HepG2 (cell line): ENCODE data around the gene UGT1A3. TPM values are rescaled to one million over a fixed set of nuclear protein-coding genes. Genes with fewer than 3 reads are reported as not detected.
"Not testable (repeated sequence)": the region's sequence is repeated elsewhere in the genome, so short reads cannot be mapped to it uniquely, and the experiment has no call there.

Source experiments
- AHR ChIP-seq: IDR thresholded peaks from 2 replicates; pipeline ENCODE4 v1.6.1; 2018; ENCODE audit warnings: missing genetic modification reagents, missing compliant biosample characterization
- DMTF1 ChIP-seq: sonication (generic); formaldehyde crosslinking; IDR thresholded peaks from 2 replicates; pipeline ENCODE4 v1.4.0; 2020; ENCODE audit warnings: mild to moderate bottlenecking, missing genetic modification reagents
- MEF2D ChIP-seq: sonication (generic); formaldehyde crosslinking; IDR thresholded peaks from 2 replicates; pipeline ENCODE4 v1.5.1; 2020; ENCODE audit warnings: mild to moderate bottlenecking, missing genetic modification reagents
- MTA1 ChIP-seq: sonication (generic); formaldehyde crosslinking; IDR thresholded peaks from 2 replicates; pipeline ENCODE4 v1.4.0; 2020; ENCODE audit warnings: missing genetic modification reagents, mild to moderate bottlenecking, borderline replicate concordance
- RNF219 ChIP-seq: sonication (generic); formaldehyde crosslinking; IDR thresholded peaks from 2 replicates; pipeline ENCODE4 v1.5.0; 2020; ENCODE audit warnings: mild to moderate bottlenecking, missing genetic modification reagents
- THRA ChIP-seq: sonication (generic); formaldehyde crosslinking; IDR thresholded peaks from 2 replicates; pipeline ENCODE4 v1.4.0; 2020; ENCODE audit warnings: missing genetic modification reagents, borderline replicate concordance
- ZHX2 ChIP-seq, 2 experiments: sonication (generic) in 1 of 2; formaldehyde crosslinking in 1 of 2; IDR thresholded peaks; 2 replicates each; pipeline versions ENCODE4 v1.6.1 to v1.9.0; 2014 to 2022; ENCODE audit warnings: antibody characterized with exemption in 1 of 2, borderline replicate concordance in 1 of 2, inconsistent platforms in 1 of 2, low read depth in 1 of 2, missing genetic modification reagents in 1 of 2
- ZNF30 ChIP-seq: sonication (generic); formaldehyde crosslinking; IDR thresholded peaks from 2 replicates; pipeline ENCODE4 v1.5.0; 2020; ENCODE audit warnings: mild to moderate bottlenecking, missing genetic modification reagents
- ZNF350 ChIP-seq: sonication (generic); formaldehyde crosslinking; IDR thresholded peaks from 2 replicates; pipeline ENCODE4 v1.4.0; 2020; ENCODE audit warnings: mild to moderate bottlenecking, low read depth, missing genetic modification reagents, borderline replicate concordance
- ZNF430 ChIP-seq: sonication (generic); formaldehyde crosslinking; IDR thresholded peaks from 2 replicates; pipeline ENCODE4 v1.9.0; 2021; ENCODE audit warnings: mild to moderate bottlenecking, missing genetic modification reagents
- polyA plus RNA-seq, 8 experiments: library from polyadenylated mRNA; depleted of rRNA in 3 of 8; stranded (reverse) in 7 of 8; unstranded in 1 of 8; fragments of >200 nt; fragmentation: Illumina TruSeq in 4 of 8; extraction: Trizol in 4 of 8; gene quantifications; 2 replicates each; pipeline versions ENCODE4 v1.2.1 to v1.2.3, GENCODE V29; 2011 to 2016; ENCODE audit warnings: low read depth in 4 of 8, missing spikeins in 1 of 8, mixed read lengths in 1 of 8; ENCODE audit not compliant: insufficient read depth in 1 of 8
- total RNA-seq, 5 experiments: library from RNA; depleted of rRNA; stranded (reverse); fragments of >200 nt; fragmentation: Illumina TruSeq; extraction: Trizol; gene quantifications; 2 replicates each; pipeline ENCODE4 v1.2.3, GENCODE V29; 2016; ENCODE audit warnings: low read depth in 1 of 5

Gene UGT1A3
- total and polyA plus RNA-seq, 2 of the 13 experiments (the other 11 are each of a cell fraction or from before 2014, with no cell fraction given), result not detected

GRCh38 chr2:233736868-233737653 lies 8.2 kb downstream of the UGT1A3 start (continued):
- TF ChIP-seq RNF219 (CRISPR knock-in tag) (peak; percentile 8; the same call in 1 of the 2 replicates), MEF2D (CRISPR knock-in tag) (peak; percentile 58; the same call in 1 of the 2 replicates), ZNF30 (CRISPR knock-in tag) (peak; percentile 85; the same call in 1 of the 2 replicates), ZNF430 (CRISPR knock-in tag) (peak; percentile 44; the same call in 1 of the 2 replicates), ZNF350 (CRISPR knock-in tag) (peak; percentile 71; the same call in 1 of the 2 replicates), MTA1 (CRISPR knock-in tag) (peak; percentile 89), DMTF1 (CRISPR knock-in tag) (peak; percentile 49; the same call in 1 of the 2 replicates), ZHX2 (IDR thresholded peaks at IDR 0.05; ENCODE audit: low read depth) (peak; percentile 78), AHR (CRISPR knock-in tag) (0 out of 2 replicates have a peak, but pooled peaks have one; percentile 60), THRA (CRISPR knock-in tag) (peak; percentile 21; the same call in 1 of the 2 replicates)
- TF ChIP-seq ZHX2 (CRISPR knock-in tag; IDR thresholded peaks at IDR 0.05; ENCODE audit: borderline replicate concordance), result not testable (repeated sequence)
